Naive B cell (primary cell): Measurements from ENCODE around the gene LTV1. TPM values are rescaled to one million over a fixed set of nuclear protein-coding genes. Genes with fewer than 3 reads are reported as not detected.
"Not testable (repeated sequence)": the region's sequence is repeated elsewhere in the genome, so short reads cannot be mapped to it uniquely, and the experiment has no call there.

ENCODE experiments used
- ATAC-seq, 2 donors: fragments of 150-1000 bp; cut with Tn5 transposase; 2 replicates each; pipeline ENCODE4 v1.10.0; 2021; ENCODE audit warnings: low read depth in 2 of 2, mild to moderate bottlenecking in 2 of 2, moderate library complexity in 2 of 2
- DNase-seq: peaks from one replicate; pipeline ENCODE4 v3.0.0; 2022
- H3K27ac Mint-ChIP-seq, 6 donors: one replicate each; pipeline ENCODE4 v1.8.0; 2020 to 2022; ENCODE audit warnings: mild to moderate bottlenecking in 6 of 6, mixed read lengths in 6 of 6, moderate library complexity in 5 of 6, inconsistent platforms in 2 of 6
- H3K27me3 Mint-ChIP-seq, 3 donors: one replicate each; pipeline ENCODE4 v1.8.0; 2021 to 2022; ENCODE audit warnings: mixed read lengths in 3 of 3, mild to moderate bottlenecking in 1 of 3
- H3K36me3 Mint-ChIP-seq, 2 donors: one replicate each; pipeline ENCODE4 v1.8.0; 2020 to 2022; ENCODE audit warnings: mixed read lengths in 2 of 2, inconsistent platforms in 1 of 2, mild to moderate bottlenecking in 1 of 2
- H3K4me1 Mint-ChIP-seq, 3 donors: one replicate each; pipeline ENCODE4 v1.8.0; 2020 to 2022; ENCODE audit warnings: mixed read lengths in 3 of 3, inconsistent platforms in 1 of 3, mild to moderate bottlenecking in 1 of 3, moderate library complexity in 1 of 3
- H3K4me3 Mint-ChIP-seq, 8 donors: one replicate each; pipeline ENCODE4 v1.8.0; 2020 to 2022; ENCODE audit warnings: mild to moderate bottlenecking in 8 of 8, mixed read lengths in 8 of 8, moderate library complexity in 8 of 8, inconsistent platforms in 2 of 8
- H3K9me3 Mint-ChIP-seq, 7 donors: one replicate each; pipeline ENCODE4 v1.8.0; 2020 to 2022; ENCODE audit warnings: mixed read lengths in 7 of 7, mild to moderate bottlenecking in 5 of 7, inconsistent platforms in 2 of 7, moderate library complexity in 1 of 7
- polyA plus RNA-seq, 6 donors: library from polyadenylated mRNA; unstranded; fragments of 300-500 nt; fragmentation: Illumina TruSeq; gene quantifications; one replicate each; pipeline ENCODE4 v1.2.3, GENCODE V29; 2021; ENCODE audit warnings: low read depth in 6 of 6

Gene LTV1
- polyA plus RNA-seq, 6 donors from 2014 or later = 23.9 to 30.1 (median 26.8) TPM

- peak overlapping the region in 1 of 6 donors; percentile 0 for H3K27ac Mint-ChIP-seq
- H3K9me3 Mint-ChIP-seq = no peaks in the 10 kb centered on the region
- H3K36me3 Mint-ChIP-seq = no peaks in the 10 kb centered on the region
- H3K27me3 Mint-ChIP-seq = no peaks in the 10 kb centered on the region
- DNase-seq = no peak
- no peak overlapping the region for H3K4me3 Mint-ChIP-seq
- no peaks in the 10 kb centered on the region for H3K4me1 Mint-ChIP-seq
- ATAC-seq = no peak
These were observed 20.5 kb upstream of the LTV1 start for GRCh38 chr6:143822584-143823024.

- H3K4me3 Mint-ChIP-seq = no peak overlapping the region
- no peak for ATAC-seq
- H3K27me3 Mint-ChIP-seq = no peaks in the 10 kb centered on the region
- no peaks in the 10 kb centered on the region for H3K9me3 Mint-ChIP-seq
- H3K27ac Mint-ChIP-seq = no peak overlapping the region
- no peaks in the 10 kb centered on the region for H3K4me1 Mint-ChIP-seq
- DNase-seq = no peak
- H3K36me3 Mint-ChIP-seq = no peaks in the 10 kb centered on the region
These were observed 19.6 kb upstream of the LTV1 start for GRCh38 chr6:143823548-143823947.

GRCh38 chr6:143828572-143828971, 14.6 kb upstream of the LTV1 start:
- H3K4me3 Mint-ChIP-seq = no peak overlapping the region
- no peaks in the 10 kb centered on the region for H3K4me1 Mint-ChIP-seq
- no peak for DNase-seq
- no peaks in the 10 kb centered on the region for H3K36me3 Mint-ChIP-seq
- no peaks in the 10 kb centered on the region for H3K9me3 Mint-ChIP-seq
- H3K27me3 Mint-ChIP-seq = no peaks in the 10 kb centered on the region
- no peak overlapping the region for H3K27ac Mint-ChIP-seq
- no peak for ATAC-seq

- Mint-ChIP-seq H3K36me3 (peaks cover 0 to 6% of the 10 kb centered on the region in 2 donors), H3K9me3 (peaks cover 0 to 1% (median 0%) of the 10 kb centered on the region in 7 donors), H3K4me3 (no peak overlapping the region), H3K27ac (no peak overlapping the region), H3K4me1 (peaks cover 0 to 2% (median 0%) of the 10 kb centered on the region in 3 donors), H3K27me3 (peaks cover 0 to 14% (median 8%) of the 10 kb centered on the region in 3 donors)
- ATAC-seq (no peak), DNase-seq (no peak)
These were observed 7.0 kb upstream of the LTV1 start for GRCh38 chr6:143836150-143836549.

GRCh38 chr6:143838395-143838794, 4.7 kb upstream of the LTV1 start:
- ATAC-seq (no peak), DNase-seq (no peak)
- Mint-ChIP-seq H3K4me1 (peaks cover 5 to 11% (median 6%) of the 10 kb centered on the region in 3 donors), H3K27me3 (peaks cover 0 to 14% (median 8%) of the 10 kb centered on the region in 3 donors), H3K27ac (no peak overlapping the region), H3K9me3 (peaks cover 0 to 1% (median 0%) of the 10 kb centered on the region in 7 donors), H3K36me3 (peaks cover 0 to 6% of the 10 kb centered on the region in 2 donors), H3K4me3 (peak overlapping the region in 1 of 8 donors; percentile 100)

- no peak for ATAC-seq
- peak overlapping the region in 1 of 8 donors; percentile 100 for H3K4me3 Mint-ChIP-seq
- no peak overlapping the region for H3K27ac Mint-ChIP-seq
These were observed 3.9 kb upstream of the LTV1 start for GRCh38 chr6:143839196-143839595.

GRCh38 chr6:143840595-143841265, 2.4 kb upstream of the LTV1 start:
- Mint-ChIP-seq H3K4me1 (peaks cover 14 to 20% (median 17%) of the 10 kb centered on the region in 3 donors), H3K27ac (peak overlapping the region in 3 of 6 donors; percentile 61 to 80 (median 75)), H3K4me3 (peak overlapping the region in 6 of 8 donors; percentile 13 to 100 (median 44)), H3K36me3 (peaks cover 4 to 8% of the 10 kb centered on the region in 2 donors), H3K27me3 (peaks cover 0 to 8% (median 6%) of the 10 kb centered on the region in 3 donors), H3K9me3 (peaks cover 0 to 1% (median 0%) of the 10 kb centered on the region in 7 donors)
- ATAC-seq (no peak), DNase-seq (no peak)

More at GRCh38 chr6:143839196-143839595, 3.9 kb upstream of the LTV1 start:
- peaks cover 0 to 1% (median 0%) of the 10 kb centered on the region in 7 donors for H3K9me3 Mint-ChIP-seq
- DNase-seq = no peak
- H3K27me3 Mint-ChIP-seq = peaks cover 0 to 14% (median 8%) of the 10 kb centered on the region in 3 donors
- peaks cover 0 to 6% of the 10 kb centered on the region in 2 donors for H3K36me3 Mint-ChIP-seq
- peaks cover 11 to 18% (median 14%) of the 10 kb centered on the region in 3 donors for H3K4me1 Mint-ChIP-seq

- peaks cover 0 to 1% (median 0%) of the 10 kb centered on the region in 7 donors for H3K9me3 Mint-ChIP-seq
- H3K27me3 Mint-ChIP-seq = peaks cover 0 to 8% (median 6%) of the 10 kb centered on the region in 3 donors
- peaks cover 16 to 20% of the 10 kb centered on the region in 2 donors for H3K36me3 Mint-ChIP-seq
- ATAC-seq (no peak), DNase-seq (no peak)
- H3K4me1 Mint-ChIP-seq = peaks cover 17 to 20% (median 18%) of the 10 kb centered on the region in 3 donors
- peak overlapping the region; percentile 91 to 100 (median 96) for H3K4me3 Mint-ChIP-seq
- peak overlapping the region; percentile 95 to 98 (median 98) for H3K27ac Mint-ChIP-seq
These were observed 657 bp upstream of the LTV1 start for GRCh38 chr6:143842461-143842901.

- Mint-ChIP-seq H3K4me1 (peaks cover 22 to 24% (median 22%) of the 10 kb centered on the region in 3 donors), H3K4me3 (peak overlapping the region; percentile 91 to 100 (median 96))
These were observed 500 bp downstream of the LTV1 start for GRCh38 chr6:143843677-143843999.

GRCh38 chr6:143844006-143844405, 868 bp downstream of the LTV1 start:
- Mint-ChIP-seq H3K9me3 (peaks cover 0 to 1% (median 0%) of the 10 kb centered on the region in 7 donors), H3K4me3 (peak overlapping the region; percentile 91 to 100 (median 96)), H3K27ac (peak overlapping the region; percentile 95 to 98 (median 98)), H3K36me3 (peaks cover 24 to 30% of the 10 kb centered on the region in 2 donors), H3K4me1 (peaks cover 25 to 26% (median 25%) of the 10 kb centered on the region in 3 donors), H3K27me3 (peaks cover 0 to 8% (median 4%) of the 10 kb centered on the region in 3 donors)
- DNase-seq (no peak), ATAC-seq (no peak)

More at GRCh38 chr6:143843677-143843999, 500 bp downstream of the LTV1 start:
- peaks cover 20 to 27% of the 10 kb centered on the region in 2 donors for H3K36me3 Mint-ChIP-seq
- H3K27ac Mint-ChIP-seq = peak overlapping the region; percentile 95 to 98 (median 98)
- H3K27me3 Mint-ChIP-seq = peaks cover 0 to 8% (median 6%) of the 10 kb centered on the region in 3 donors
- ATAC-seq = peak; percentile 17 to 22
- peaks cover 0 to 1% (median 0%) of the 10 kb centered on the region in 7 donors for H3K9me3 Mint-ChIP-seq
- DNase-seq = no peak

GRCh38 chr6:143845033-143845432, 1.9 kb downstream of the LTV1 start:
- peaks cover 26 to 35% (median 27%) of the 10 kb centered on the region in 3 donors for H3K4me1 Mint-ChIP-seq
- peak overlapping the region in 3 of 8 donors; percentile 1 to 50 (median 25) for H3K4me3 Mint-ChIP-seq
- H3K27me3 Mint-ChIP-seq = no peaks in the 10 kb centered on the region
- ATAC-seq (no peak), DNase-seq (no peak)
- no peak overlapping the region for H3K27ac Mint-ChIP-seq
- H3K9me3 Mint-ChIP-seq = peaks cover 0 to 1% (median 0%) of the 10 kb centered on the region in 7 donors
- H3K36me3 Mint-ChIP-seq = peaks cover 34 to 37% of the 10 kb centered on the region in 2 donors

- Mint-ChIP-seq H3K9me3 (peaks cover 2 to 21% (median 14%) of the 10 kb centered on the region in 7 donors), H3K4me1 (peaks cover 16 to 54% (median 20%) of the 10 kb centered on the region in 3 donors), H3K36me3 (peaks cover 64 to 86% of the 10 kb centered on the region in 2 donors)
- not testable (repeated sequence) for ATAC-seq, H3K4me3 Mint-ChIP-seq, H3K27me3 Mint-ChIP-seq, H3K27ac Mint-ChIP-seq, DNase-seq
These were observed 8.6 kb downstream of the LTV1 start for GRCh38 chr6:143851706-143852105.

GRCh38 chr6:143855057-143855456, 11.9 kb downstream of the LTV1 start:
- ATAC-seq, H3K27me3 Mint-ChIP-seq, DNase-seq, H3K4me3 Mint-ChIP-seq, H3K27ac Mint-ChIP-seq: not testable (repeated sequence)
- peaks cover 2 to 21% (median 14%) of the 10 kb centered on the region in 7 donors for H3K9me3 Mint-ChIP-seq
- H3K4me1 Mint-ChIP-seq = peaks cover 13 to 36% (median 15%) of the 10 kb centered on the region in 3 donors
- peaks cover 62 to 93% of the 10 kb centered on the region in 2 donors for H3K36me3 Mint-ChIP-seq
